Mucosa of descending colon (tissue), 3 donors: ENCODE results near the gene TNFSF15. TPM values are rescaled to one million over a fixed set of nuclear protein-coding genes. Genes with fewer than 3 reads are reported as not detected.

ENCODE experiments used
- ATAC-seq: fragments of 200-7000 bp; cut with Tn5 transposase; one replicate; pipeline ENCODE4 v1.9.1; 2020; ENCODE audit warnings: mild to moderate bottlenecking, moderate library complexity
- DNase-seq, 3 donors: peaks; one replicate each; pipeline ENCODE4 v3.0.0-alpha.2; 2020
- H3K36me3 ChIP-seq: fragments of 200-600 bp; one replicate; pipeline ENCODE4 v1.8.0; 2021; ENCODE audit warnings: low read depth, mild to moderate bottlenecking
- H3K4me1 ChIP-seq: fragments of 200-600 bp; one replicate; pipeline ENCODE4 v1.8.0; 2021; ENCODE audit warnings: low read depth, mild to moderate bottlenecking
- H3K4me3 ChIP-seq: fragments of 200-600 bp; one replicate; pipeline ENCODE4 v1.8.0; 2021; ENCODE audit warnings: mild to moderate bottlenecking
- H3K9me3 ChIP-seq: fragments of 200-600 bp; one replicate; pipeline ENCODE4 v1.8.0; 2021; ENCODE audit warnings: mild to moderate bottlenecking
- CTCF ChIP-seq: fragments of 200-600 bp; IDR thresholded peaks from one replicate; pipeline ENCODE4 v1.8.0; 2022; ENCODE audit warnings: antibody characterized with exemption, mild to moderate bottlenecking
- intact Hi-C, 2 donors: fragments of 100-400 bp; cut with DNase I in 1 of 2; cut with micrococcal nuclease in 1 of 2; formaldehyde crosslinking; loops; one replicate each; pipeline versions ENCODE4 v1.11.0 to v1.11.1; 2022; cut with DNase I, micrococcal nuclease
- total RNA-seq, 3 donors: library from RNA; stranded (reverse); fragmentation: NEBNext Ultra II Directional in 2 of 3; extraction: Animal tissue kit (Norgen Biotek cat#: 25700) in 2 of 3; gene quantifications; one replicate each; pipeline versions ENCODE4 v1.2.1 to v1.2.4, GENCODE V29; 2021 to 2023
- donor health status: DM: no; HTN: no; CAD: no; lungs with moderate emphysema.
- donor health status: DM: no; HTN: no; CAD: no.
- donor health status: DM: no; HTN: yes; CAD: no.

Gene TNFSF15
- total RNA-seq, 3 donors from 2014 or later: 0.80 to 8.7 (median 2.8) TPM

GRCh38 chr9:114774524-114774923 is 31.3 kb downstream of the TNFSF15 start:
- Histone ChIP-seq H3K36me3 (no peaks in the 10 kb centered on the region), H3K4me3 (no peak overlapping the region), H3K4me1 (peaks cover 5% of the 10 kb centered on the region), H3K9me3 (no peaks in the 10 kb centered on the region)
- no peak for TF ChIP-seq CTCF
- intact Hi-C loops: no loop called here
- DNase-seq (no peak), ATAC-seq (no peak)

- ATAC-seq: no peak
- Histone ChIP-seq H3K36me3 (no peaks in the 10 kb centered on the region), H3K9me3 (no peaks in the 10 kb centered on the region), H3K4me1 (no peaks in the 10 kb centered on the region), H3K4me3 (no peak overlapping the region)
- no peak for TF ChIP-seq CTCF
- DNase-seq: no peak
- intact Hi-C loops: no loop called here
Measured at GRCh38 chr9:114771889-114772288, 34.0 kb downstream of the TNFSF15 start.

GRCh38 chr9:114770991-114771390 is 34.8 kb downstream of the TNFSF15 start:
- H3K9me3 ChIP-seq: no peaks in the 10 kb centered on the region
- H3K4me3 ChIP-seq: no peak overlapping the region
- no peak for ATAC-seq
- DNase-seq: no peak
- H3K4me1 ChIP-seq: no peaks in the 10 kb centered on the region
- intact Hi-C loops: no loop called here
- TF ChIP-seq CTCF: no peak
- no peaks in the 10 kb centered on the region for H3K36me3 ChIP-seq

GRCh38 chr9:114769624-114770023 is 36.2 kb downstream of the TNFSF15 start:
- ATAC-seq (no peak), DNase-seq (no peak)
- Histone ChIP-seq H3K4me1 (no peaks in the 10 kb centered on the region), H3K36me3 (no peaks in the 10 kb centered on the region), H3K4me3 (no peak overlapping the region), H3K9me3 (no peaks in the 10 kb centered on the region)
- intact Hi-C loops: no loop called here
- no peak for TF ChIP-seq CTCF

GRCh38 chr9:114763220-114763619 is 42.6 kb downstream of the TNFSF15 start:
- Histone ChIP-seq H3K9me3 (no peaks in the 10 kb centered on the region), H3K4me1 (no peaks in the 10 kb centered on the region), H3K36me3 (no peaks in the 10 kb centered on the region), H3K4me3 (no peak overlapping the region)
- intact Hi-C loops: no loop called here
- no peak for TF ChIP-seq CTCF
- DNase-seq (no peak), ATAC-seq (no peak)

GRCh38 chr9:114761523-114761922 is 44.3 kb downstream of the TNFSF15 start:
- H3K4me1 ChIP-seq: no peaks in the 10 kb centered on the region
- no peak for DNase-seq
- H3K36me3 ChIP-seq: no peaks in the 10 kb centered on the region
- no peak for ATAC-seq
- no peaks in the 10 kb centered on the region for H3K9me3 ChIP-seq
- intact Hi-C loops: no loop called here
- no peak for TF ChIP-seq CTCF
- H3K4me3 ChIP-seq: no peak overlapping the region
